ENCODE measurements around the gene GPD2. TPM values are rescaled to one million over a fixed set of nuclear protein-coding genes. Genes with fewer than 3 reads are reported as not detected.

Gene GPD2
- total RNA-seq, 1 experiment from 2014 or later, result 32.2 TPM

DNA sequence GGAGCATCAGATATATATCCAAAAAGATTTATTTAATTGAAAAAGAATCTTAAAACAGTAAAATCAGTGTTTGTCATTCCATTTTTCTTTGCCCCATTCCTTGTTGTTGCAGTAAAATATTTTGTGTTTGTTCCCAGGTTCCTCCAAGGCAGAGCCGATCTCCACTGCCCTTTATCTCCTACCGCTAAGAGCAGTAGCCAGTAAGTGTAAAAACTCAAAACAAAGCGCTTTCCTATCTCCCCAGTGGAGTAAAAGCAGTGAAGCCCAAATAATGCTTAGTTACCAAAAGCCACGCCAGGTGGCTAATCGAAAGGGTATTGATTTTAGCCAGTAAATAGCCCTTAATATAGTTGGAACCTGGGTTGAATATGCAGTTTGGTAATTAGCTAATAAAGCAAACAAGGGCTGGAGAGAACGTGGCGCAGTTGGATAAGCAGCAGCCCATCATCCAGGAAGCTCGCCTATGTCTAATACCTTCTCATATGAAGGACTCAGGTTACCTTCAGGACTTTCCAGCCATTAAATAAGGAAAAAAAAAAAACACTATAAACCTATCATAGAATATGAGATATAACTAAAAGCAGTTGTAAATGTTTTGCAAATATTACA lies 12.4 kb upstream of the GPD2 start (continued):
- TF ChIP-seq MYBL2 (CRISPR knock-in tag; IDR thresholded peaks at IDR 0.05), result no peak
- no peak for TF ChIP-seq TEAD4 (CRISPR knock-in tag; IDR thresholded peaks at IDR 0.05)
- TF ChIP-seq, protein P1, sequence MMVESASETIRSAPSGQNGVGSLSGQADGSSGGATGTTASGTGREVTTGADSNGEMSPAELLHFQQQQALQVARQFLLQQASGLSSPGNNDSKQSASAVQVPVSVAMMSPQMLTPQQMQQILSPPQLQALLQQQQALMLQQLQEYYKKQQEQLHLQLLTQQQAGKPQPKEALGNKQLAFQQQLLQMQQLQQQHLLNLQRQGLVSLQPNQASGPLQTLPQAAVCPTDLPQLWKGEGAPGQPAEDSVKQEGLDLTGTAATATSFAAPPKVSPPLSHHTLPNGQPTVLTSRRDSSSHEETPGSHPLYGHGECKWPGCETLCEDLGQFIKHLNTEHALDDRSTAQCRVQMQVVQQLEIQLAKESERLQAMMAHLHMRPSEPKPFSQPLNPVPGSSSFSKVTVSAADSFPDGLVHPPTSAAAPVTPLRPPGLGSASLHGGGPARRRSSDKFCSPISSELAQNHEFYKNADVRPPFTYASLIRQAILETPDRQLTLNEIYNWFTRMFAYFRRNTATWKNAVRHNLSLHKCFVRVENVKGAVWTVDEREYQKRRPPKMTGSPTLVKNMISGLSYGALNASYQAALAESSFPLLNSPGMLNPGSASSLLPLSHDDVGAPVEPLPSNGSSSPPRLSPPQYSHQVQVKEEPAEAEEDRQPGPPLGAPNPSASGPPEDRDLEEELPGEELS (CRISPR knock-in tag; IDR thresholded peaks at IDR 0.05), result no peak
- TF ChIP-seq ZNF281 (CRISPR knock-in tag; IDR thresholded peaks at IDR 0.05), result no peak
- TF ChIP-seq JAZF1 (CRISPR knock-in tag; IDR thresholded peaks at IDR 0.05), result no peak
- TF ChIP-seq NR1H2 (CRISPR knock-in tag; IDR thresholded peaks at IDR 0.05), result no peak
- TF ChIP-seq JUN (CRISPR knock-in tag; IDR thresholded peaks at IDR 0.05), result no peak
- TF ChIP-seq, protein P2, sequence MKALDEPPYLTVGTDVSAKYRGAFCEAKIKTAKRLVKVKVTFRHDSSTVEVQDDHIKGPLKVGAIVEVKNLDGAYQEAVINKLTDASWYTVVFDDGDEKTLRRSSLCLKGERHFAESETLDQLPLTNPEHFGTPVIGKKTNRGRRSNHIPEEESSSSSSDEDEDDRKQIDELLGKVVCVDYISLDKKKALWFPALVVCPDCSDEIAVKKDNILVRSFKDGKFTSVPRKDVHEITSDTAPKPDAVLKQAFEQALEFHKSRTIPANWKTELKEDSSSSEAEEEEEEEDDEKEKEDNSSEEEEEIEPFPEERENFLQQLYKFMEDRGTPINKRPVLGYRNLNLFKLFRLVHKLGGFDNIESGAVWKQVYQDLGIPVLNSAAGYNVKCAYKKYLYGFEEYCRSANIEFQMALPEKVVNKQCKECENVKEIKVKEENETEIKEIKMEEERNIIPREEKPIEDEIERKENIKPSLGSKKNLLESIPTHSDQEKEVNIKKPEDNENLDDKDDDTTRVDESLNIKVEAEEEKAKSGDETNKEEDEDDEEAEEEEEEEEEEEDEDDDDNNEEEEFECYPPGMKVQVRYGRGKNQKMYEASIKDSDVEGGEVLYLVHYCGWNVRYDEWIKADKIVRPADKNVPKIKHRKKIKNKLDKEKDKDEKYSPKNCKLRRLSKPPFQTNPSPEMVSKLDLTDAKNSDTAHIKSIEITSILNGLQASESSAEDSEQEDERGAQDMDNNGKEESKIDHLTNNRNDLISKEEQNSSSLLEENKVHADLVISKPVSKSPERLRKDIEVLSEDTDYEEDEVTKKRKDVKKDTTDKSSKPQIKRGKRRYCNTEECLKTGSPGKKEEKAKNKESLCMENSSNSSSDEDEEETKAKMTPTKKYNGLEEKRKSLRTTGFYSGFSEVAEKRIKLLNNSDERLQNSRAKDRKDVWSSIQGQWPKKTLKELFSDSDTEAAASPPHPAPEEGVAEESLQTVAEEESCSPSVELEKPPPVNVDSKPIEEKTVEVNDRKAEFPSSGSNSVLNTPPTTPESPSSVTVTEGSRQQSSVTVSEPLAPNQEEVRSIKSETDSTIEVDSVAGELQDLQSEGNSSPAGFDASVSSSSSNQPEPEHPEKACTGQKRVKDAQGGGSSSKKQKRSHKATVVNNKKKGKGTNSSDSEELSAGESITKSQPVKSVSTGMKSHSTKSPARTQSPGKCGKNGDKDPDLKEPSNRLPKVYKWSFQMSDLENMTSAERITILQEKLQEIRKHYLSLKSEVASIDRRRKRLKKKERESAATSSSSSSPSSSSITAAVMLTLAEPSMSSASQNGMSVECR (CRISPR knock-in tag; IDR thresholded peaks at IDR 0.05; ENCODE audit: borderline replicate concordance), result no peak
- no peak for TF ChIP-seq FOXJ3 (CRISPR knock-in tag; IDR thresholded peaks at IDR 0.05; ENCODE audit: borderline replicate concordance)
- TF ChIP-seq, protein P3, sequence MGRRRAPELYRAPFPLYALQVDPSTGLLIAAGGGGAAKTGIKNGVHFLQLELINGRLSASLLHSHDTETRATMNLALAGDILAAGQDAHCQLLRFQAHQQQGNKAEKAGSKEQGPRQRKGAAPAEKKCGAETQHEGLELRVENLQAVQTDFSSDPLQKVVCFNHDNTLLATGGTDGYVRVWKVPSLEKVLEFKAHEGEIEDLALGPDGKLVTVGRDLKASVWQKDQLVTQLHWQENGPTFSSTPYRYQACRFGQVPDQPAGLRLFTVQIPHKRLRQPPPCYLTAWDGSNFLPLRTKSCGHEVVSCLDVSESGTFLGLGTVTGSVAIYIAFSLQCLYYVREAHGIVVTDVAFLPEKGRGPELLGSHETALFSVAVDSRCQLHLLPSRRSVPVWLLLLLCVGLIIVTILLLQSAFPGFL (CRISPR knock-in tag; IDR thresholded peaks at IDR 0.05; ENCODE audit: borderline replicate concordance), result no peak
- no peak for TF ChIP-seq ETV6 (CRISPR knock-in tag; IDR thresholded peaks at IDR 0.05)

DNA sequence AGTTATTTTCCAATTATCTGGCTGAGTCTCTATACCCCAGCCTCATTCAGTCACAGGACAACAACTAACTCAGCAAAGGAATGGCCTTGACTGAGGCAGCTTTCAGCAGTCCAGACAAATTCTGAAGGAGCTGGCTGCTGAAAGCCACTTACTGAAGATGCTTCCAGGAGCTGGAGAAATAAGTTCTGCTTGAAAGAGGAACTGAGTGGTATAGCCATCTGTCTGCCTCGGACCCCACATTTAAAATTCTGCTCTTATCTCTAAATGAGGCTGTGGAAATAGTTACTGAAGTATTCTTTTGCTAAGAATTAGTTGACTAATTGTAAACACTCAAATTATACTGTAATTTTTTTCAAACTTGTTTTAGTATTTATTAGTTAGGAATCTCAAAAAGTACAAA lies 9.1 kb upstream of the GPD2 start:
- ChIA-PET POLR2A (no interaction called here), CTCF (no interaction called here)
- TF ChIP-seq NFYB (CRISPR knock-in tag; conservative IDR thresholded peaks at IDR 0.05; ENCODE audit: low read depth), result no peak
- TF ChIP-seq TCF7 (CRISPR knock-in tag; IDR thresholded peaks at IDR 0.05; ENCODE audit: low read depth), result no peak
- TF ChIP-seq SMAD3 (CRISPR knock-in tag; IDR thresholded peaks at IDR 0.05; ENCODE audit: borderline replicate concordance), result no peak
- no peak for TF ChIP-seq SP1 (CRISPR knock-in tag; conservative IDR thresholded peaks at IDR 0.05)
- no peak for TF ChIP-seq OVOL2 (CRISPR knock-in tag; IDR thresholded peaks at IDR 0.05; ENCODE audit: borderline replicate concordance)
- Mint-ChIP-seq H3K9me3 (no peaks in the 10 kb centered on the region), H3K4me3 (no peak overlapping the region), H3K4me1 (peaks cover 21% of the 10 kb centered on the region), H3K27me3 (ENCODE audit: low read depth) (no peaks in the 10 kb centered on the region), H3K27ac (no peak overlapping the region), H3K36me3 (no peaks in the 10 kb centered on the region)
- no peak for ATAC-seq
- no peak for DNase-seq (ENCODE audit: low spot score)
